Trophoblast cell (in vitro differentiated cells and primary cell): Measurements from ENCODE around the gene MKNK1.

Experiments used
- DNase-seq, 2 donors: peaks; one replicate each; pipeline ENCODE4 v3.0.0-alpha.2; 2016
- H2AFZ ChIP-seq: 2 replicates; pipeline ENCODE4 v1.6.1; 2013; ENCODE audit warnings: low read length, moderate library complexity, mild to moderate bottlenecking; ENCODE audit not compliant: insufficient read depth, poor library complexity
- H2AK5ac ChIP-seq: 2 replicates; pipeline ENCODE4 v1.6.1; 2013; ENCODE audit warnings: mild to moderate bottlenecking, low read length
- H2BK120ac ChIP-seq: 2 replicates; pipeline ENCODE4 v1.6.1; 2013; ENCODE audit warnings: low read length, mild to moderate bottlenecking, moderate library complexity; ENCODE audit not compliant: insufficient read depth, poor library complexity
- H2BK12ac ChIP-seq: 2 replicates; pipeline ENCODE4 v1.6.1; 2013; ENCODE audit warnings: mild to moderate bottlenecking, low read length, moderate library complexity
- H2BK5ac ChIP-seq: 2 replicates; pipeline ENCODE4 v1.6.1; 2013; ENCODE audit warnings: low read length, low read depth, moderate library complexity, mild to moderate bottlenecking; ENCODE audit not compliant: poor library complexity
- H3K14ac ChIP-seq: 2 replicates; pipeline ENCODE4 v1.6.1; 2013; ENCODE audit warnings: mild to moderate bottlenecking, low read length
- H3K18ac ChIP-seq: 2 replicates; pipeline ENCODE4 v1.6.1; 2013; ENCODE audit warnings: mild to moderate bottlenecking, low read length
- H3K23ac ChIP-seq: 2 replicates; pipeline ENCODE4 v1.6.1; 2013; ENCODE audit warnings: low read length
- H3K27ac ChIP-seq: 2 replicates; pipeline ENCODE4 v1.5.1; 2013; ENCODE audit warnings: low read depth, mild to moderate bottlenecking, inconsistent platforms, low read length, moderate library complexity
- H3K27me3 ChIP-seq: 2 replicates; pipeline ENCODE4 v1.6.1; 2013; ENCODE audit warnings: inconsistent platforms, mild to moderate bottlenecking, low read length, moderate library complexity; ENCODE audit not compliant: insufficient read depth
- H3K36me3 ChIP-seq, 2 experiments: 1 replicate in 1 of 2; 2 replicates in 1 of 2; pipeline ENCODE4 v1.6.1; 2013; ENCODE audit warnings: low read length in 2 of 2, mild to moderate bottlenecking in 2 of 2, moderate library complexity in 1 of 2; ENCODE audit not compliant: insufficient read depth in 2 of 2, control insufficient read depth in 1 of 2
- H3K4ac ChIP-seq: 2 replicates; pipeline ENCODE4 v1.6.1; 2013; ENCODE audit warnings: low read depth, mild to moderate bottlenecking, low read length, moderate library complexity
- H3K4me1 ChIP-seq, 2 experiments: 1 replicate in 1 of 2; 2 replicates in 1 of 2; pipeline ENCODE4 v1.6.1; 2013; ENCODE audit warnings: low read length in 2 of 2, mild to moderate bottlenecking in 2 of 2, moderate library complexity in 1 of 2; ENCODE audit not compliant: insufficient read depth in 2 of 2, control insufficient read depth in 1 of 2
- H3K4me2 ChIP-seq: 2 replicates; pipeline ENCODE4 v1.6.1; 2013; ENCODE audit warnings: inconsistent platforms, mild to moderate bottlenecking, low read length, moderate library complexity
- H3K4me3 ChIP-seq: 2 replicates; pipeline ENCODE4 v1.5.1; 2013; ENCODE audit warnings: mild to moderate bottlenecking, low read depth, low read length, inconsistent platforms
- H3K79me1 ChIP-seq: one replicate; pipeline ENCODE4 v1.6.1; 2013; ENCODE audit warnings: low read length
- H3K79me2 ChIP-seq: 2 replicates; pipeline ENCODE4 v1.6.1; 2013; ENCODE audit warnings: low read length, mild to moderate bottlenecking; ENCODE audit not compliant: control insufficient read depth, insufficient read depth, poor library complexity
- H3K9ac ChIP-seq: 2 replicates; pipeline ENCODE4 v1.6.1; 2013; ENCODE audit warnings: mild to moderate bottlenecking, low read length
- H3K9me3 ChIP-seq: 2 replicates; pipeline ENCODE4 v1.6.1; 2013; ENCODE audit warnings: low read depth, mild to moderate bottlenecking, control low read depth, inconsistent platforms, low read length; ENCODE audit not compliant: insufficient read depth
- H4K12ac ChIP-seq: 2 replicates; pipeline ENCODE4 v1.6.1; 2013; ENCODE audit warnings: low read depth, mild to moderate bottlenecking, low read length, moderate library complexity
- H4K8ac ChIP-seq: 2 replicates; pipeline ENCODE4 v1.6.1; 2013; ENCODE audit warnings: low read depth, mild to moderate bottlenecking, low read length, moderate library complexity
- H4K91ac ChIP-seq: one replicate; pipeline ENCODE4 v1.6.1; 2013; ENCODE audit warnings: low read depth, mild to moderate bottlenecking, low read length, moderate library complexity
- WGBS: extraction: QIAGEN DNeasy Blood & Tissue Kit; methylation state at CpG from one replicate; pipeline ENCODE4 v1.1.7; 2013; ENCODE audit warnings: missing lambda C conversion rate; ENCODE audit not compliant: insufficient read length, insufficient coverage; ENCODE audit errors: extremely low coverage; 5-methylcytosine and 5-hydroxymethylcytosine counted together

Gene MKNK1

DNA sequence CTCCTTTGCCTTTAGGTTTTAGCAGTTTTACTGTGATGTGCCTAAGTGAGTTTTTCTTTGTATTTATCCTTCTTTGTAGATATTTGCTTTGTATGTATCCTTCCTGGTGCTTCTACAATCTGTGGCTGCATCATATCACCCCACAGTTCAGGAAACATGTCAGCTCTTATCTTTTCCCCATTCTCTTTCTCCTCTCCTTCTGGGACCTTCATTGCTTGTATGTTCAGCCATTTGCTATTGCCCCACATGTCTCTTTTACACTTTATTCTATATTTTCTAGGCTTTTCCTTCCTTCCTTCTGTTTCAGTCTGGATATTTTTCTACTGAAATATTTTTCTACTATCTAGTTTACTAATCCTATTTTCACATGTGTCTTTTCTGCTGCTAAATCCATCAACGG lies 67.5 kb downstream of the MKNK1 start:
- no peak overlapping the region for H3K23ac ChIP-seq
- no peak overlapping the region for H3K14ac ChIP-seq
- no peak overlapping the region for H3K18ac ChIP-seq
- H3K79me2 ChIP-seq = no peaks in the 10 kb centered on the region
- no peak overlapping the region for H3K9ac ChIP-seq
- H3K27ac ChIP-seq = no peak overlapping the region
- H3K4me3 ChIP-seq = no peak overlapping the region
- no CpG with 5 or more reads among the region's 1 CpG for WGBS
- peaks cover 2% of the 10 kb centered on the region for H3K9me3 ChIP-seq
- no peak overlapping the region for H2BK5ac ChIP-seq
- no peaks in the 10 kb centered on the region for H3K79me1 ChIP-seq
- H2AK5ac ChIP-seq = no peak overlapping the region
- no peak overlapping the region for H2AFZ ChIP-seq
- no peaks in the 10 kb centered on the region for H3K36me3 ChIP-seq
- no peak overlapping the region for H2BK120ac ChIP-seq
- H3K4me1 ChIP-seq = peaks cover 0 to 3% of the 10 kb centered on the region in 2 experiments
- peaks cover 19% of the 10 kb centered on the region for H3K27me3 ChIP-seq
- no peak overlapping the region for H3K4me2 ChIP-seq
- no peak overlapping the region for H4K91ac ChIP-seq
- H4K12ac ChIP-seq = no peak overlapping the region
- no peak overlapping the region for H2BK12ac ChIP-seq
- H3K4ac ChIP-seq = no peak overlapping the region
- no peak overlapping the region for H4K8ac ChIP-seq
- DNase-seq = no peak

DNA sequence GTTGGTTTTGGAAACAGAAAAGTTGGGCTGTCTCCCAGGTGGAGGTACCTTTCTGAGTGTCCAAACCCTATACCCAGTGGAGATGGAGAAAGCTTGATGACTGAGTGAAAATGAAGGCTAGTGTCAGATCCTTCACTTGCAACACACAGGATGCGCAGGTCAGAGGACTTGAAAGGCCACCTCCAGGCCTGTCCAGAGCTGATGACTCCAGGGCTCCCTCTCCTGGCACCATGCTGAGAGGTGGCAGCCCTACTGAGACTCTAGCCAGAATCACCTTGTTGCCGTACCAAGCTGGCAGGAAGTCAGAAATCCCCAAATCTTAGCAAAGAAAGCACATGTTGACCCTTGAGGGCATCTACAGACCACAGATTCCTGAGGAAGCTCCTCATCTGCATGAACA lies 69.0 kb downstream of the MKNK1 start:
- no CpG with 5 or more reads among the region's 2 CpGs for WGBS
- H2BK12ac ChIP-seq = no peak overlapping the region
- no peaks in the 10 kb centered on the region for H3K36me3 ChIP-seq
- H3K79me1 ChIP-seq = no peaks in the 10 kb centered on the region
- H4K91ac ChIP-seq = no peak overlapping the region
- no peak overlapping the region for H4K8ac ChIP-seq
- H3K9ac ChIP-seq = no peak overlapping the region
- DNase-seq = peak; percentile 60 to 77
- H4K12ac ChIP-seq = no peak overlapping the region
- no peak overlapping the region for H2AFZ ChIP-seq
- no peak overlapping the region for H3K4me2 ChIP-seq
- H2BK5ac ChIP-seq = no peak overlapping the region
- no peak overlapping the region for H3K4me3 ChIP-seq
- no peak overlapping the region for H3K14ac ChIP-seq
- peaks cover 19% of the 10 kb centered on the region for H3K27me3 ChIP-seq
- H2BK120ac ChIP-seq = no peak overlapping the region
- H3K27ac ChIP-seq = no peak overlapping the region
- H3K18ac ChIP-seq = no peak overlapping the region
- H3K9me3 ChIP-seq = peaks cover 2% of the 10 kb centered on the region
- no peak overlapping the region for H3K23ac ChIP-seq
- no peak overlapping the region for H3K4ac ChIP-seq
- no peak overlapping the region for H2AK5ac ChIP-seq
- H3K4me1 ChIP-seq = peaks cover 6 to 7% of the 10 kb centered on the region in 2 experiments
- H3K79me2 ChIP-seq = no peaks in the 10 kb centered on the region

DNA sequence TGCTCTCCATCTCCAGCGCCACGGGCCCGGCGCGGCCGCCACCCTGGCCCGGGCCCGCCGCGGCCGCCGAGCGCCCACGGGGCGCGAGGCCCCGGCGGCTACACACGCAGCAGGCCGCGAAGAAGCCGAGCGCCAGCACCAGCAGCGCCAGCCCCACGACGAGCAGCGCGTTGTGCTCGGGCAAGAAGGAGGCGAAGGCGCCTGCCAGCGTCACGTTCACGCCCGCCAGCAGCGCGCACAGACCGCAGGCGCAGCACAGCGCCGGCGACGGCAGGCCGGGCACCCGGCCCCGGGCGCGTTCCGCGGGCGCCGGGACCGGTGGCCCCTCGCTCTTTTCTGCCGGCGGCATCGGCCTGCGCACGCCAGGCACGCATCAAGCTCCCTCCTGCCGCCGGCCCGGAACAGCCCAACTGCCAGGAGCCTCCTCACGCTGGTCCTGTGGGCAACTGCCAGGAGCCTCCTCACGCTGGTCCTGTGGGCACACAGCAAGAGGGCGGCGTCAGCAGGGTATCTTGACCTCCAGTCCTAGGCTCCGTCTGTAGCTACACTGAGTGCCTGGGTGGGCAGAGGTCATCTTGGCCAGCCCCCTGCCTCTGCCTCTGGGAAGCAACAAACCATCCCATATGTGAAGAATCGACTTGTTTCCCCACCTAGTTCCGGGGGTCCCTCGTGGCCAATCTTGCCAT lies 70.7 kb downstream of the MKNK1 start:
- Histone ChIP-seq H4K91ac (no peak overlapping the region), H2AFZ (no peak overlapping the region), H2BK12ac (no peak overlapping the region), H3K18ac (no peak overlapping the region), H2BK120ac (no peak overlapping the region), H4K8ac (no peak overlapping the region), H3K9ac (no peak overlapping the region), H3K36me3 (no peaks in the 10 kb centered on the region), H3K23ac (no peak overlapping the region), H3K4me3 (peak overlapping the region; percentile 60), H3K27me3 (peaks cover 21% of the 10 kb centered on the region), H3K14ac (no peak overlapping the region), H3K4ac (no peak overlapping the region), H4K12ac (no peak overlapping the region), H3K79me1 (no peaks in the 10 kb centered on the region), H2AK5ac (no peak overlapping the region), H3K9me3 (peaks cover 2% of the 10 kb centered on the region), H3K4me1 (peaks cover 6 to 7% of the 10 kb centered on the region in 2 experiments), H3K79me2 (no peaks in the 10 kb centered on the region), H3K4me2 (peak overlapping the region; percentile 86), H3K27ac (no peak overlapping the region), H2BK5ac (no peak overlapping the region)
- DNase-seq = peak in 1 of 2 donors; percentile 40
- WGBS = no CpG with 5 or more reads among the region's 71 CpGs

DNA sequence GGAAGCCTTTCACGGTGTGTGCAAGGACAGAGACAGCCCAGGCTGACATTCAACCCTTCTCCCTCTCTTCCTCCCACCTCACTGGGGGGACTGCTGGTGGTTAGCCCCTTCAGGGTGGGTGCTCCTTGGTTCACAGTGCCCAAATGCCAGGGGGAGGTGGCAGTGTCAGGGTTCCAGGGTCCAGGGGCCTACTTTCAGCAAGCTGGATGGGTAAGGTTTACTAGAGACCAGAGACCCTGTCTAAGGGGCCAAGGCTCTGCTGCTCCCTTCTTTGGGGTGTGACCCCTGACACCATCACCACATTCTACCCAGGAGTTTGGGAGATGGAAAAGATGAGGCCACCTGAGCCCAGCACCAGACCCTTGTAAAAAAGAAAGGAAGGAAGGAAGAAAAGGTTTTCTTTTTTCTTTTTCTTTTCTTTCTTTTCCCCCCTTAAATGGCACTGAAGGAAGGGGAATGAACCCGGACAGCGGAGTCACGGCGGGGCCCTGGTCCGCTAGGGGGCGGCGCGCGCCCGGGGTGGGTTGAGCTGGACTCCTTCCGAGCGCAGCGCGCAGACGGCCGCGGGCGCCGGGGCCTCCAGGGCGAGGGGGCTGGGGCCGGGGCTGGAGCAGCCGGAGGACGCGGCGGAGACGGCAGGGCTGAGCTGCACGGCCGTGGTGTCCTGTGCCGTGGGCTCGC lies 71.4 kb downstream of the MKNK1 start:
- no peak overlapping the region for H2AK5ac ChIP-seq
- no CpG with 5 or more reads among the region's 31 CpGs for WGBS

More for the DNA sequence above, 71.4 kb downstream of the MKNK1 start:
- DNase-seq = peak in 1 of 2 donors; percentile 51
- Histone ChIP-seq H4K91ac (no peak overlapping the region), H2BK5ac (no peak overlapping the region), H3K4ac (no peak overlapping the region), H4K8ac (no peak overlapping the region), H3K27ac (no peak overlapping the region), H3K36me3 (no peaks in the 10 kb centered on the region), H4K12ac (no peak overlapping the region), H3K4me1 (peaks cover 6 to 7% of the 10 kb centered on the region in 2 experiments), H2BK12ac (no peak overlapping the region), H3K27me3 (peaks cover 22% of the 10 kb centered on the region), H3K79me2 (no peaks in the 10 kb centered on the region), H3K9me3 (peaks cover 2% of the 10 kb centered on the region), H2AFZ (no peak overlapping the region), H3K23ac (no peak overlapping the region), H2BK120ac (no peak overlapping the region), H3K4me3 (peak overlapping the region; percentile 60), H3K4me2 (peak overlapping the region; percentile 86), H3K18ac (no peak overlapping the region), H3K79me1 (no peaks in the 10 kb centered on the region), H3K14ac (no peak overlapping the region), H3K9ac (no peak overlapping the region)
